HUDEP-2 (cell line): ENCODE measurements around the gene ZNF76.
"Not testable (repeated sequence)": the region's sequence is repeated elsewhere in the genome, so short reads cannot be mapped to it uniquely, and the experiment has no call there.

Experiments used
- DNase-seq, 76 experiments: peaks; one replicate each; lab custom pipeline; 2025; ENCODE audit not compliant: unreplicated experiment in 76 of 76; lab: John Stamatoyannopoulos, UW

ZNF76 gene

GRCh38 chr6:35319346-35320030, 60.0 kb downstream of the ZNF76 start:
- no peak for DNase-seq

GRCh38 chr6:35320031-35320410, 60.5 kb downstream of the ZNF76 start:
- no peak for DNase-seq

GRCh38 chr6:35321091-35321490, 61.6 kb downstream of the ZNF76 start:
- DNase-seq: no peak

- DNase-seq: peak in 60 of 76 experiments; percentile 9 to 80 (median 48)
These were observed 68.0 kb downstream of the ZNF76 start for GRCh38 chr6:35327349-35328027.

GRCh38 chr6:35328108-35328723, 68.7 kb downstream of the ZNF76 start:
- no peak for DNase-seq

GRCh38 chr6:35328965-35329364, 69.4 kb downstream of the ZNF76 start:
- not testable (repeated sequence) for DNase-seq

GRCh38 chr6:35330541-35331119, 71.1 kb downstream of the ZNF76 start:
- DNase-seq: no peak

GRCh38 chr6:35332074-35332887, 72.7 kb downstream of the ZNF76 start:
- peak in 6 of 76 experiments; percentile 13 to 41 (median 26) for DNase-seq

- no peak for DNase-seq
These were observed 82.0 kb downstream of the ZNF76 start for GRCh38 chr6:35341557-35341956.

GRCh38 chr6:35342258-35343091, 82.9 kb downstream of the ZNF76 start, which contains the start of gene PPARD:
Gene PPARD, plus strand, starts transcription at chr6:35342558. Its CDS starts 68,530 bp downstream, at chr6:35411088.
- peak in 75 of 76 experiments; percentile 62 to 100 (median 97) for DNase-seq

- DNase-seq: peak in 62 of 76 experiments; percentile 9 to 79 (median 46)
These were observed 83.7 kb downstream of the ZNF76 start for GRCh38 chr6:35343092-35343834.

GRCh38 chr6:35343835-35344550, 84.5 kb downstream of the ZNF76 start:
- no peak for DNase-seq
